HG03378 (cell line): Measurements from ENCODE around the gene CER1.
"Not testable (repeated sequence)": the region's sequence is repeated elsewhere in the genome, so short reads cannot be mapped to it uniquely, and the experiment has no call there.

Source experiments
- ATAC-seq: cut with Tn5 transposase; IDR thresholded peaks from one replicate; pipeline ENCODE4 v1.9.1; 2021; ENCODE audit warnings: mild to moderate bottlenecking, moderate library complexity; ENCODE audit not compliant: unreplicated experiment

CER1 gene

DNA sequence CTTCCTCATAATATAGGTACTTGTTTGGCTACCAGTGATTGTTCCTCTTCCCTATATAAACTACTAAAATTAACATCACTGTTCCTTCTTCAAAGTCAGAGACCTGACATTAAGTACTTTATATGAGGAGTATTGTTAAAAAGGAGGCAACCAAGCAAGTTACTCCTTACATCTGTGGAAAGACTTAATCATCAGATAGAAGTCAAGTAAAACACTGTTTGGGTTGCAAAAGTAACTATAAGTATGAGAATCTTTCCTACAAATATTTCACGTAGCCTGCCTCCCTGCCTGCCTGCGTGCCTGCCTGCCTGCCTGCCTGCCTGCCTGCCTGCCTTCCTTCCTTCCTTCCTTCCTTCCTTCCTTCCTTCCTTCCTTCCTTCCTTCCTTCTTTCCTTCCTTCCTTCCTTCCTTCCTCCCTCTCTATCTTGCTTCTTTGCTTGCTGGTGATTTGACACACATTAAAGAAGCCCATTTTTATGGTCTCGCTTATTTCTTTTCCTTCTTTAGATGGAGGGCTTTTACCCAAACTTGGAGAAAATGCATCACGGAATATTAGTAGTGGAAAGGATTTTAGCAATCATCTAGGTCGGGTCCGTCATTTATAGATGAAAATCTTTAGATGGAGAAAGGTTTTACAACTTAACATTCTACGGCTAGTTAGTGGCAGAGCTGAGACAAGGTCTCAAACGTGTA is 3.2 kb downstream of the CER1 start:
- ATAC-seq = no peak

- no peak for ATAC-seq
Measured at GRCh38 chr9:14715102-14715501, 7.4 kb downstream of the CER1 start.

GRCh38 chr9:14713187-14713767 is 9.3 kb downstream of the CER1 start:
- no peak for ATAC-seq

DNA sequence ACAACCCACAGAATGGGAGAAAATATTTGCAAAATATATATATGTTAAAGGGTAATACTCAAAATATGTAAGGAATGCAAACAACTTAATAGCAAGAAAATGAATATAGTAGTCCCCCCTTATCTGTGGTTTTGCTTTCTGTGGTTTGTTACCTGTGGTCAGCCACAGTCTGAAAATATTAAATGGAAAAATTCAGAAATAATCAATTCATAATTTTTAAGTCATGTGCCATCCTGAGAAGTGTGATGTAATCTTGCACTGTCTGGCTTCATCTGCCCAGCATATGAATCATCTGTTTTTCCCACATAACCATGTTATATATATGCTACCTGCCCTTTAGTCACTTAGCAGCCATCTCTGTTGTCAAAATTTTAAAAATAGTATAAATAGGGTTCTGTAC is 11.7 kb downstream of the CER1 start:
- no peak for ATAC-seq

DNA sequence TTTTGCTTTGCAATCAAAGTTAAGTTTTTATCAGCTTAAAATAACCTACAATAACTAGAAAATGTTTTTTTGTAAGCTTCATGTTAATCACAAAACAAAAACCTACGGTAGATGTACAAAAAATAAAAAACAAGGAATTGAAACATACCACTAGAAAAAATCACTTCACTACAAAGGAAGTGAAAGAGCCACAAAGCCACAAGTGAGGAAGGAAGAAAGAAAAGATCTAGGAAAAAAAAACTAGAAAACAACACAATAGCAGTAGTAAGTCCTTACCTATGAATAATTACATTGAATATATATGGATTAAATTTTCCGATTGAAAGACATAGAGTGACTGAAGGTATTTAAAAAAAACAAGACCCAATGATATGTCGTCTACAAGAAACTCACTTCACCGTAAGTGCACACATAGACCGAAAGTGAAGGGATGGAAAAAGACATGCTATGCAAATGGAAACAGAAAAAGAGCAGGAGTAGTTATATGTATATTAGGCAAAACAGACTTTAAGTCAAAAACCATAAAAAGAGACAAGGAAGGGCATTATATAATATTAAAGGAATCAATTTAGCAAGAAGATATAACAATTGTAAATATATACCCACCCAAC is 15.9 kb downstream of the CER1 start:
- peak; percentile 75 for ATAC-seq

DNA sequence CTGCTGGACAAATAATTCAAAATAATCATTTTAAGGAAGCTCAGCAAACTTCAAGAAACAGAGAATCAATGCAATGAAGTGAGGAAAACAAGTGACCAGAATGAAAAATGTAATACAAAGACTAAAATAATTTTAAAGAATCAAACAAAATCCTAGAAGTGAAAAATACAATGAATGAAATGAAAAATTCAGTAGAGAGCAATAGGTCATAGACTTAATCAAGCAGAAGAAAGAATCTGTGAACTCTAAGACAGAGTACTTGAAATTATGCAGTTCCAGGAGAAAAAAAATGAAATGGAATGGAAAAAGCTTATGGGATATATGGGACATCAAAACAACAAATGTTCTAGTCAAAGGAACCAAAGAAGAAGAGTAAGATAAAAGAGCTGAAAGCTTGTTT is 17.5 kb downstream of the CER1 start:
- no peak for ATAC-seq

- ATAC-seq = no peak
Measured at GRCh38 chr9:14704281-14704680, 18.3 kb downstream of the CER1 start.

DNA sequence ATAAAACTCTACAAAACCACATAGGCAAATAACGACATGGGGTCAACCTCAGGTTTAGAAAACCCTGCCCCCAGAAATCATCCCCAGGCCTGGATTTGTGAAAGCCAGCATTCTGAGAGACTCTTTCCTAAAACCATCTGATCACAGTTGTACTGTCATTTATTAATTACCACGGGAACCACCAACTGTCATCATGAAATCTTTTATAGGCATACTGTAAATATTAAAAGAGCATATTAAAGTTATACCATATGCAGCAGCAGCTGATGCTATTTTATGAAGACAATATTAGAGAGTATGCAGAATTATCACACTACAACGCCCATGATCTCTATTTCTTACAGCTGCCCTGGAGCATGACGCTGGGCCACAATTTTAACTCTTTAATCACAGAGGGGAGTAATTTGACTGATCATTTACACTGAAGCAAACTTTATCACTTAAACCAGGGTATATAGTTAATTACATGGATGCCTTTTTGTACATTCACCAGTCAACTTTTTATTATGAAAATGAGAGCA is 20.3 kb downstream of the CER1 start:
- no peak for ATAC-seq

DNA sequence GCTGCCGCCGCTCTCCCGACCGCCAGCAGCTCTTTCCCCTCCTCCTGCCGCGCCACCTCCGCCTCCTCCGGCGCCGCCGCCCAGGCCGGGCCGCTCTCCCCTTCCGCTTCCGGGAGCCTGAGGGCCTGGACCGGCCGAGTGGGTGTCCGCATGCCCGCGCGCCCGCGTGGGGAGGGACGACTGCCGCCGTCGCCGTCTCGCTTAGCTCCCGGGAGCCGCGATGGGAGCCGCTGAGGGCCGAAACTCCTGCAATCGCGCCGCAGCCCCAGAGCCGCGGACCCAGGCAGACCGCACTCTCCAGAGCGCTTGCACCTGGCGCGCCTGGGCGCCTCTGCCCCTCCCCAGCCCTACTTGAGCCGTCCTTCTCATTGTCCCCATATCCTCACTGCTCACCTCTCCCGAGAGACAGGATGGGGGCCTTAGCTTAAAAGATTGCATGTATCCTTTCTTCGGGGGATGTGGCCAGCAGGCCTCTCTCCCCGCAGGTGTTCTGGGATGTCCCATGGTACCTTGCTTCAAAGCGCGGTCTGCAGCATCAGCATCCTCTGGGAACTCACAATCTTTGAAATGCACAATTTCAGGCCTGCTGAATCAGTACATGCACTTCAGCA is 29.2 kb downstream of the CER1 start, which contains the start of gene ZDHHC21:
Gene ZDHHC21, minus strand, starts transcription at position 182 of the 611 bp plus-strand sequence. CDS start 19,092 bp downstream, outside the sequence.
- ATAC-seq = peak; percentile 54

DNA sequence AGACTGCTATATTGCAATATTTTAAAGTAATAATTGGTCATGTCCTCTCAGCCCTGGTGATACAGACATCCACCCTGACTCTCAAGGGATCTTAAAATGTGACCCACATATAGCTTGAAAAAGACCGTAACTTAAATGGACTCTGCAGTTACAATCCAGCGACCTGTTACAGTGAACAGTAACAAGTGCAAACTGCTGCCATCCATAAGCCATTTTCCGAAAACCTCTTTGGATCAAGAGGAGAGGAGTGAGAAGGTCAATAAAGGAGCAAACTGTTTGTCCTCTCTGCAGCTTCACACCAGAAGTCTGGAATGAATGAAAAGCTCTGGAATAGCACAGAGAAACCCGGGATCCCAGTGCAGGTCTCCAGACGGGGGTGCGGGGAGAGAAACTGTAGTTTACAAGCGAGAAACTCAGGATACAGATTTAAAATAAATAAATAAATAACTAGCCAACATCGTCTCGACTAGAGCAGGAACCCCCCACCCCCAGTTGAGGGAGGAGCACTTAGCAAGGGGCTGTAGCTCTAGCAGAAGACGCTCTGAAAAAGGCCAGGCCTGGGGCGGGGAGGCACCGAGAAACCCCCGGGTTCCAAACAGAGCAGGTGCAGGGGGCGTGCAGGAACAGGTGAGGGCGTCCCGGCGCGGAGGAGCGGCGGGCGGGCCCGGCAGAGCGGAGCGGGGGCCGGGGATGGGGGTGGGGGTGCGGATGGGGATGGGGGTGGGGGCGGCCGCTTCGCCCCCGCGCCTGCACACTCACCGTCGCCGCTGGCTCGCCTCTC is 29.9 kb downstream of the CER1 start:
- peak; percentile 28 for ATAC-seq

- no peak for ATAC-seq
Measured at GRCh38 chr9:14690948-14691730, 31.4 kb downstream of the CER1 start.

DNA sequence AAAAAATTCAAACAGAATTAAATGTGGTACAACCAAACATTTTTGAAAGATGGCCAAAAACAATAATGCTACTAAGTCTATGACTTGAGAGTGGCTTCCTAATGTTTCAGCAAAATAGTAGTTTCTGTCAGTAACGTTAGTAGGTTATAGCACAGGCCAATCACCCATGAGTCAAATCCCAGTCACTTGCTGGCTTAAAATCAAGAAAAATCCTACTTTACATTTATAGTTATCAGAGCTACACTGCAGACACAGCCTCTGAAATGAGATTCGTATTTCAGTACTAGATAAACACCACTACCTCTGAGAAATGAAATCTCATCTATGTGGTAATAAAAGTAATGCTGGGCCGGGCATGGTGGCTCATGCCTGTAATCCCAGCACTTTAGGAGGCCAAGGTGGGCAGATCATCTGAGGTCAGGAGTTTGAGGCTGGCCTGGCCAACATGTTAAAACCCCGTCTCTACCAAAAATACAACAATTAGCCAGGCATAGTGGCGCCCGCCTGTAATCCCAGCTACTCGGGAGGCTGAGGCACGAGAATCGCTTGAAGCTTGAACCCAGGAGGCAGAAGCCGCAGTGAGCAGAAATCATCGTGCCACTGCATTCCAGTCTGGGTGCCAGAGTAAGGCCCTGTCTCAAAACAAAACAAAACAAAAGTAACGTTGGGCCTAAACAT is 35.4 kb downstream of the CER1 start:
- ATAC-seq = no peak

- ATAC-seq = no peak
Measured at GRCh38 chr9:14686168-14686567, 36.4 kb downstream of the CER1 start.

DNA sequence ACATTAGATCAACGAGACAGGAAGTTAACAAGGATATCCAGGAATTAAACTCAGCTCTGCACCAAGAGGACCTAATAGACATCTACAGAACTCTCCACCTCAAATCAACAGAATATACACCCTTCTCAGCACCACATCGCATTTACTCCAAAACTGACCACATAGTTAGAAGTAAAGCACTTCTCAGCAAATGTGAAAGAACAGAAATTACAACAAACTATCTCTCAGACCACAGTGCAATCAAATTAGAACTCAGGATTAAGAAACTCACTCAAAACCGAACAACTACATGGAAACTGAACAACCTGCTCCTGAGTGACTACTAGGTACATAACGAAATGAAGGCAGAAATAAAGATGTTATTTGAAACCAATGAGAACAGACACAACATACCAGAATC is 39.9 kb downstream of the CER1 start:
- ATAC-seq = not testable (repeated sequence)

GRCh38 chr9:14678776-14679175 is 43.8 kb downstream of the CER1 start:
- no peak for ATAC-seq

DNA sequence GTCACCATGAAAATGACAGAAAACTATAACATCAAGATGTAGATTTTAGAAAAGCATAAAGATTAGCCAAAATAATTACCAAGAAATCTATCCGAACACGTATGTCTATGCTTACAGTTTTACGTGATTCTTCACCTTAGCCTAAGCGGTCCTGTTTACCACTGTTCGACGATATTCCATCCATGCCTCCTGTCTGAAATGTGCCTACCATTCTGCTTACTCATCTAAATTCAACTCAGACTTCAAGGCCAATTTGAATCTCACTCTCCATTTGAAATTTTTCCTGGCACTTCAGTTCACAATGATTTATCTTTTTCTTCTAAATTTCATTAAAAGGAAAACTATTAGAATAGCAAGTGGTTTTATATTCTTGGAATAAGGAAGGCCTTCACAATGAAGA is 44.7 kb downstream of the CER1 start:
- no peak for ATAC-seq

DNA sequence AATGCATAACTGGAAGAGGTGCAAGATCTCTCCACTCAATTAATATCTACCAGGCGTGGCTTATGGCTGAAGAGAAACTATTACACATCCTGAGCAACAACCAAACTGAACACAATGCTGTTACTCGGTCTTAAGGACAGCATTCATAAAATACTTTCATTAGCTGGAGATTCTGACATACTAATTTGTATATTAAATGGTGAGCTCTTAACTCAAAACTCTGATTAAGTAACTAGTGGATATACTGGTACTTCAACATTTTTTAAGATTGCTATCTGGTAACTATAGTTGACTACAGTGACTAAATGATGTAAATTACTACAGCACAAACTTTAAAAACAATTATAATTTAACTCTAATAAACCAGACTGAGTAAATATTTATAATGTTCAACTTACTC is 45.1 kb downstream of the CER1 start:
- no peak for ATAC-seq

DNA sequence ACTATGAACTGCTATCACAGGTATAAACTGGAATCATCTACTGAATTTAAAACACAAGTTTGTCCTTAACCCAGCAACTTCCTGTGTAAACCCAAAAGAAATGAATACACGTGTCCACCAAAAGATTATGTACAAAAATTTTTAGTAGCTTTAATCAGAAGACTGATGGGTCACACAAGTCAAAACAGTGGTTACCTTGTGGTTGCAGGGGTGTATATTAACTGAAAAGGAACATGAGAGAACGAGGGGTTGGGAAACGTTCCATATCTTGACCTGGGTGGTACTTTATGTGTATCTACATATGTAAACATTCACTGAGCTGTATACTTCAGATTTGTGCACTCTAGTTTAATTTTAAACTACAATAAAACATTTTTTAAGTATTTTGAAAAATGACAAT is 47.9 kb downstream of the CER1 start:
- no peak for ATAC-seq

GRCh38 chr9:14671377-14671776 is 51.2 kb downstream of the CER1 start:
- ATAC-seq = no peak

DNA sequence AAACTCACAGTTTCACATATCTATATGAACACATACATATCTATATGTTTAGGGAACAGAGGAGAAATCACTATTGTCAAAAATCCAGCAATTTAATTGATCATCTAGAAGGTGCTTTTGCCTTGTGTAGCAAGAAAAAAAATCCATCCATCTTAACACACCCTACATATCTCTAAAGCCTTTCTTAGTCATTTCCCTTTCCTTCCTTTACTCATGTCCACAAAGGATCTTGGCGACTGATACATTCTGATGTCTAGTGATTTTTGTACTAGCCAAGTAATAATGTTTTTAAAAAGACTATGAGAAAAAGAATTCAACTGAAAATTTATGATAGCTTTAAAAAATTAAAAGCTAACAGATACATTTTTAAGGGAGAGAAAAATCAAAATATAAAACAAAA is 51.8 kb downstream of the CER1 start:
- no peak for ATAC-seq
